GM13977 (cell line): ENCODE data around the gene P2RX1.

Source experiments
- DNase-seq: peaks from one replicate; pipeline ENCODE4 v3.0.0; 2012; ENCODE audit warnings: low spot score
- in situ Hi-C: fragments of 300-500 bp; cut with MboI; formaldehyde crosslinking; loops from one replicate; pipeline ENCODE4 v1.12.0; 2022; ENCODE audit warnings: low sequenced_read_pairs, low pct_unique_long_range_greater_than_20kb, mixed read lengths, inconsistent platforms; ENCODE audit not compliant: unreplicated experiment
- TF ChIP-seq, protein P1 (sequence below): IDR thresholded peaks from 2 replicates; pipeline ENCODE4 v1.5.1; 2012; ENCODE audit warnings: mild to moderate bottlenecking, control low read depth; ENCODE audit not compliant: insufficient read depth; ENCODE audit errors: extremely low read depth, missing control alignments

The P2RX1 gene

GRCh38 chr17:3915995-3916696, at the start of gene P2RX1:
Gene P2RX1 (minus strand): TSS chr17:3916465. CDS start chr17:3916225, 240 bp downstream.
- in situ Hi-C loops = loop anchor here (10.0 kb wide), 1 partner anchor 79 kb away; no protein-coding TSS in a partner anchor
- TF ChIP-seq, protein P1, sequence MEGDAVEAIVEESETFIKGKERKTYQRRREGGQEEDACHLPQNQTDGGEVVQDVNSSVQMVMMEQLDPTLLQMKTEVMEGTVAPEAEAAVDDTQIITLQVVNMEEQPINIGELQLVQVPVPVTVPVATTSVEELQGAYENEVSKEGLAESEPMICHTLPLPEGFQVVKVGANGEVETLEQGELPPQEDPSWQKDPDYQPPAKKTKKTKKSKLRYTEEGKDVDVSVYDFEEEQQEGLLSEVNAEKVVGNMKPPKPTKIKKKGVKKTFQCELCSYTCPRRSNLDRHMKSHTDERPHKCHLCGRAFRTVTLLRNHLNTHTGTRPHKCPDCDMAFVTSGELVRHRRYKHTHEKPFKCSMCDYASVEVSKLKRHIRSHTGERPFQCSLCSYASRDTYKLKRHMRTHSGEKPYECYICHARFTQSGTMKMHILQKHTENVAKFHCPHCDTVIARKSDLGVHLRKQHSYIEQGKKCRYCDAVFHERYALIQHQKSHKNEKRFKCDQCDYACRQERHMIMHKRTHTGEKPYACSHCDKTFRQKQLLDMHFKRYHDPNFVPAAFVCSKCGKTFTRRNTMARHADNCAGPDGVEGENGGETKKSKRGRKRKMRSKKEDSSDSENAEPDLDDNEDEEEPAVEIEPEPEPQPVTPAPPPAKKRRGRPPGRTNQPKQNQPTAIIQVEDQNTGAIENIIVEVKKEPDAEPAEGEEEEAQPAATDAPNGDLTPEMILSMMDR = no peak
- no peak for DNase-seq

GRCh38 chr17:3965118-3965800, 49.0 kb upstream of the P2RX1 start:
- TF ChIP-seq, protein P1 = peak; percentile 18
- in situ Hi-C loops = no loop called here
- DNase-seq = peak; percentile 85

DNA sequence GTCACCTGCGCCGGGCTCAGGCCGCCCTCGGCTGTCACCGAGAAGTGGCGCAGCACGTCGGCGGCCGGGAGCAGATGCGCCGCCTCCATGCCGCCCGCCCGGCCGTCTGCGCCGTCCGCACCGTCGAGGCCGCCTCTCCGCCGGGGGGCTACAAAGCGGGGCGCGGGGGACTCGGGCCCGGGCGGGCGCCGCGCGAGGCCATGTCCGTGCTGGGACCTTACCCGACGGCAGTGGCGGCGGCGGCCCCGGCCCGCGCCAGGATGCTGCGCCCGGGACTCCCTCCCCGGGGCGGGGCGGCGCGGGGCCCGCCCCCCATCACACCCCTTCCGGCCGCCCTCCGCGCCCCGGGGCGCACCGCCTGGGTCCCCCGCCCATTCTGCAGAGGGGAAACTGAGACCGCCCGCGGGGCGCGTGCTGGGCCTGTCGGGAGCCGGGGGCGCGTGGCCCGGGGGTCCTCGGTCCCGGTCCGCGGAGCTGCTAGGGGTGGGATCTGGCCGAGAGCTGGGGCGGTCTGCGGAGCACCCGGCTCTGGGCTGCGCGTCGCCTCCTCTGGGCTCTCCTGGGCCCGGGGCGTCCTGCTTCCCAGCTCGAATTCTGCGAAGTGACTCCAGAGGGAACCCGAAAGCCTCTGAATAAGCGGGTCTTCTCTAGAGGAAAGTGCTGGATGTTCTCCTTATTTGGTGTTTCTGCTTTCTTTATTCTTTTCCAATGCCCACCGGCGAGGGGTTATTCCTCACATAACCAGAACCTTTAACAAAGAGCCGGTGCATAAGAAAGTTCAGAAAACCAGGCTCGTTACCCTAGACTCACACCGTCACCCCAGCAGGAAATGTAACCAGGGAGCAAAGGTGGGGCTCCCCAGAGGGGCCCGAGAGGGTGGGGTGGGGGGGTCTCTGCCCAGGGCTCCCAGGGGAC, 48.2 kb upstream of the P2RX1 start, which contains the start of gene ATP2A3:
ATP2A3 (minus strand) TSS at position 235 of the 915 bp plus-strand sequence; CDS start at position 89, 146 bp downstream.
- in situ Hi-C loops = no loop called here
- DNase-seq = peak; percentile 93
- TF ChIP-seq, protein P1 = no peak

DNA sequence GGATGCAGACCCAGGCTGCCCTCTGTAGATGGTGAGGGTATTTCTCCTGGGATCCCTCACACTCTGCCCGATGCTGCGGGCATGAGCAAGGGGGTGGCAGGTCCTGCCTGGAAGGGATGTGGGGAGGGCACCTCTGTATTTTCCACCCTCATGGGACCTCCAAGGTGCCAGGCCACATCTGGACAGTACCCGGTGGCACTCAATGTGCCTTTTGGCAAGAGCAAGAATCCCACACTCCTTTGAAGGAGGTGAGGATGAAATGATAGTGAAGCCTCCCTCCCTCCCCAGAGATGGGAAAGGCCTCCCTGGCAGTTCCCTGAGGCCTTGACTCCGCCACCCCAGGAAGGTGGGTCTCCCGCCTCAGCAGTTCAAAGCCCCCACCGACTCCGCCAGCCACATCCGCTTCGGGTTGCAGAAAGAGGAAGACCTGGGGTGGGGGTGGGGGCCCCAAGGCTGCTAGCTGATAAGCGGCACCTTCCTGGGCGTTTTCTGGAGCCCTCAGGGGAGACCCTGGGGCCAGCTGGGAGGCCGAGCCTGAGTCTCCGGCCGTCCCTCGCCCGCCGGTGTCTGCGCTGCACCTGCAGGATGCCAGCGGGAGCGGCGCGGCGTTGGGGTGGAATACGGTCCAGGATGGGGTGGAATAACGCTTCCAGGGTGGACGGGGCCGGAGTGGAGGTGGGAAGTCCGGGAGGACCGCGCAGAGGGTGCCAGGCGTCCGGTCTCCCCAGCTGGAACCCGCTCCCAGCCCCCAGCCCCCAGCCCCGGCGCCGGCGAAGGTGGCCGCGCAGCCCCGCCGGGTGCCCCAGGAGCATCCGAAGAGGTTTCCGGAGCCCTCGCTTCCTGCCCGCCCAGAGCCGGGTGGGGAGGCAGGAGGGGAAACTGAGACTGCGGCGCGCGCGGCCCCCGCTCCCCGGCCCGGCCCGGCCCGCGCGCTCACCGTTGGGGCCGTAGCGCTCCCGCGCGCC, 47.3 kb upstream of the P2RX1 start:
- peak; percentile 76 for DNase-seq
- TF ChIP-seq, protein P1 = no peak
- in situ Hi-C loops = no loop called here

- no peak for DNase-seq
- TF ChIP-seq, protein P1 = no peak
- in situ Hi-C loops = no loop called here
Observed at GRCh38 chr17:3962965-3963236, 46.6 kb upstream of the P2RX1 start.
